Cardiac septum (tissue), 1 donor: ENCODE measurements around the gene RHBDF1. TPM values are rescaled to one million over a fixed set of nuclear protein-coding genes. Genes with fewer than 3 reads are reported as not detected.

Experiments
- DNase-seq: peaks from one replicate; pipeline ENCODE4 v3.0.0-alpha.2; 2020; ENCODE audit warnings: low spot score
- intact Hi-C: fragments of 100-400 bp; cut with DNase I; formaldehyde crosslinking; loops from one replicate; pipeline ENCODE4 v1.14.0; 2022
- total RNA-seq: library from RNA; stranded (reverse); fragmentation: NEBNext Ultra II Directional; extraction: Animal tissue kit (Norgen Biotek cat#: 25700); gene quantifications from one replicate; pipeline ENCODE4 v1.2.1, GENCODE V29; 2021
- donor health status: DM: no; HTN: no; CAD: no.

The RHBDF1 gene
- total RNA-seq, 1 donor from 2014 or later, result 31.4 TPM

DNA sequence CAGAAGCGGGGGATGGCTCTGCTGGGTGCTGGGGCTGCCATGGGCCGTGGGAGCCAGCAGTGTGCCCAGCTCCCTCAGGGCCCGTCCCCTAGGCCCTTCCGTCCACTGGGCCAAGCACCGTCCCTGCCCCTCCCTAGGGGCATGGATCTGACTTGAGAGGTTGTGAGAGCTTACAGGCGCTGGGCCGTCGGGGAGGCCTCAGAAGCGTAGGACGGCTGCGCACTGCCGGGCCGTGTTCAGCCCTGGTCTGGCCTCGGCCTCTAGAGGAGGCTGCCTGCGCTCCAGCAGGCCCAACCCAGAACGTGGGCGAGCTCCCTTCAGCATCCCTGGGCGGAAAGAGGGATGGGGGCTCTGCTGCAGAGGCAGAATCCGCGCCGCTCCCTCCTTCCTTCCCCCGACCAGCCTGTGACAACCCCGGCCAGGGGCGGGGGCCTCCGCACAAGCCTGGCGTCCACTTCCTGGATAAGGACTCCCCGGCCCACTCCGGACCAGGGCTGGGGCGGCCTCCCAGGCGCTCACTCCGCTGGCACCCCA lies 4.9 kb upstream of the RHBDF1 start:
- peak; percentile 84 for DNase-seq
- intact Hi-C loops, result no loop called here

DNA sequence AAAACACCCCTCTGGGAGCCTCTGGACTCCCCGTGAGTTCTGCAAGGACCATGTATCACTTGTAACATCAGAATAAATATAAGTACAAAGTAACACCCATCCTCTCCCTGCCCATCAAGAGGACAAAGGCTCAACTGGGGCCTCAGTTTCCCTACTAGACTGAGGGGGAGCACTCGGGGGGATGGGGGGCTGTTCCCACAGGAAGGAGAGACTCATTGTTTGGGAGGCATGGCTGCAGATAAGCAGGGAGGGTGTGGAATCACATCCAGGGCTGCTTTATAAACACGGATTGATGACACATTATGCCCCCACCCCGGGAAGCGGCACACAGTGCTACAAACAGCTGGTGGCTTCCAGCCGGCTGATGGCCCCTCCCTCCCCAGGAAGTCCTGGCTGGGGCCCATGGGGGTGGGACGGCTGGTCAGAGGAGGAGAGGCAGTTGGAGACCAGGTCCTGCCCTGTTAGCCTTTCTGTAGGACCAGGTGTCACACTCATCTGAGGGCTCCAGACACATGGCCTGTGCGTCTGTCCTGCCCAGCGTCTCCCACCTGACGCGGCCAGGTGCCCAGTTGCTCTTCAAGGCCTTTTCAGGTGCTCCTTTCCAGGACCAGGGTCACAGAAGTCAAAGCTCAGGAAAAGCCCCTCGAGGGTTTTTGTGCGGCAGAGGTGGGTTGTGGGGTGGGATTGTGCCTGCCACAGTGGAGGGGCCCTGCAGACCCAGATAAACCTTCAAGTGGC lies 4.3 kb upstream of the RHBDF1 start:
- intact Hi-C loops, result no loop called here
- DNase-seq, result peak; percentile 91

DNA sequence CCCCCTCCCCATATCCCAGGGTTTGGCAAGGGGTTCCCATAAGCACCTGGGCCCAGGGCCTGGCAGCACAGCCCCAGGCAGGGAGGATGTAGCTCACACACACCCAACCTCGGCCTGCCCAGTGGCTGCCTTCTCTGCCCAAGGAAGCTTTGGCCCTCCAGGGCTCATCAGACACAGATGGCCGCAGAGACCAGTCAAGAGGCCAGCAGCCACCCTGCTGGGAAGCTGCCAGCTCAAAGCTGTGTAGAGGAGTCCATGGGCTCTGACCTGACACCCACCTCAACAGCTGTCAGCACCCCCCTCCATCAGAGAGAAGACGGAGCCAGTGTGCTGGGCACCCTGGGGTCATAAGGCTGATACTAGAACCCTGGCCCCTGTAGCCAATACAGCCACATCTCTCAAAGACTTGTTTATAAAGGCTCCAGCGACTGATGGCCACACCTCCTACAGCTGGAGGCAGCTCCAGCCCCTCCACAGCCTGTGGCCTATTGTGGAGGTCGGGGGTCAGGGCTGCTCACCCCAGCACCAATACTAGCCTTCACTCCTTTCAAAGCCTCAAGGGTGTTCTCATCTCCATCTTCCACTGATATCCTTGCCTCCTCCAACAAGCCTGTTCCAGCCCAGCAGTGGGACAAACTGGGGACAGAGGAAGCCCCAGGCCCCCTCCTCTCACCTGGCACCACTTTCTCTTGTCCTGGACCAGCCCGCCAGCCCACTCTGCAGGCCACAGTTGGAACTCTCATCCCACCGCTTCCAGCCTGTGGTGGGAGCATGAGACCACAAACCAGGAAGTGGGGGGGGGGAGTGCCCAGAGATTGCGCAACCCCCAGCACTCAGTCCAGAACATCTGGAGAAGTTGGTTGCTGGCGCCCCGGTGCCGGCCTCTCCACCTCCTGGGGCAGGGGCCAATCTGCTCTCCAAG lies 3.4 kb upstream of the RHBDF1 start:
- intact Hi-C loops, result no loop called here
- DNase-seq, result no peak

DNA sequence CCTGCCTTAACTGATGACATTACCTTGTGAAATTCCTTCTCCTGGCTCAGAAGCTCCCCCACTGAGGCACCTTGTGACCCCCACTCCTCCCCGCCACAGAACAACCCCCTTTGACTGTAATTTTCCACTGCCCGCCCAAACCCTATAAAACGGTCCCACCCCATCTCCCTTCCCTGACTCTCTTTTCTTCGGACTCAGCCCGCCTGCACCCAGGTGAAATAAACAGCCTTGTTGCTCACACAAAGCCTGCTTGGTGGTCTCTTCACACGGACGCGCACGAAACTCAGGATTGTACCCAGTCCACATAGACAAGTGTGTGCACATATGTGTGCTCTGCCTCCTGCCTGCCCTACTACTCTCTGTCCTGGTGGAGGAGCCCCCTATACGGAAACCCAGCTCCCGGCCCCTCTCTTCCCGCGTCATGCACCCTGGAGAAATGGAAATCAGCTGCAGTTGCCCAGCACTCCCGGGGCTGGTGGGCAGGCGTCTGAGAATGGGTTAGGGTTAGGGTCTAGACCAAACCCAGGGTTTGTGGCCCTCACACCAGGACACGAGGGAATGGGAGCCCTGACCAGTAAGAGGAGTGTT lies 2.4 kb upstream of the RHBDF1 start:
- no peak for DNase-seq
- intact Hi-C loops, result no loop called here

DNA sequence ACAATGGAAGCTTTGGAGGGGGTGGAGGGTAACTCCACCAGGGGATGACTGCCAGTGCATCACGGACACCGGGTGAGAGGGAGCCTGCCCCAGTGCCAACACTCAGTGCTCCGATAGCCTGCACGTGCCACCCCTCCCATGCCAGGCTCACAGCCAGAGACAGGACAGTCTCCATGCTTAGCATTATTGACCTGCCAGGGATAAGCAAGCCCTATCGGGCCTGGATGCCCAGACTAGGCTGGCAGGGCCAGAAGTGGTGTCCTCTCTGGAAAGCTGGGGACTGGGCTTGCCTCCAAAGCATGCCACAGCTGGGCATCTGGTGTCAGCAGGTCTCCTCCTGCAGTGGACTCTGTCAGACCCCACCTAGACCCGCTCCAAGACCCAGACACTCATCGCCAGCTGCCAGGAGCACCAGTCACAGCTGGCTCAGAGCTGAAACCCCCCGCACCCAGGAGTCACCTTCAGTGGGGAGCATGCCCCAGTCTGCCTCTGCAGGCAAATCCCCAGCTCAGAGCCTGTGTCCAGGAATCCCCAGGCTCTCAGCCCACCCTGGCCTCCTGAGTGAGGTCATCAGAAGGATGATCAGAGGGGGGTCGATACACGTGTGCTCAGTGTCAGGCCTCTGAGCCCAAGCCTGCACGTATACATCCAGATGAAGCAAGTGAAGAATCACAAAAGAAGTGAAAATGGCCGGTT lies 1.8 kb upstream of the RHBDF1 start:
- peak; percentile 89 for DNase-seq
- intact Hi-C loops, result no loop called here

DNA sequence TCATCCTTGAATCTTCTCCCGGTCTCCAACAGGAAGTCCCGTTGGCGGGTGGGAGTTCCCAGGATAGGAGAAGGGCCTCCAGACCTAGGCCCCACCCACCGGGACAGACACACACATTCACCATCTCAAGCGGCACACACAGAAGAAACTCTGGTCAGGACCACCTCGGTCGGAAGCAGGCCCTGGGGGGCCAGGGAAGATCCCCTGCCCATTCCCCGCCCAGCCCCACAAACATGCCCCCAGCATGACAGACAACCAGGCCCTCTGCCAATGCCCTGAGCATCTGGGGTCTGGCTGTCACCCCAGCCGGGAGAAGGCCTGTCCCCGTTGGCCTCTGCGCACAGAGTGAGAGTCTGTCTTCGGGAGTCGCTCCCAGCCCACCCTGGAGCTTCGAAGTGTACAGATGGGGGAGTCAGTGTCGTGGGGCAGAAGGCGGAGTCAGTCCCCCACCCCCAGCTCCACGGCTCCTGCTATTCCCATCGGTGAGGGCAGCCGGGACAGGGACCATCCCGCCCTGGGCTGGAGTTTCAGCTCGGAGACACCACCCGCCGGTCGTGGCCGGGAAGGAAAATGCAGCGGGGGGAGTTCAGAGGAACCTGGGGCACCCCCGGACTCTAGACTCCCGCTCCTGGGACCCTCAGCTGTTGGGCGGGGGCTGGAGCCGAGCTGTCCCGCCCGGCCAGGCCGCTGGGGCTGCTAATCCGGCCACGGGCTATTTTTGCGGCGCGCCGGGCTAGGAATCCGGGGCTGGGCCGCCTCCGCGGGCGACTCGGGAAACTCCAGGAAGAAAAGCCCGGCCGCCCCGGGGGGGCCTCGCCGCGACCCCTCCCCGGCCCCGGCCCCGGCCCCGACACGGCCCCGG lies 660 bp downstream of the RHBDF1 start:
- no peak for DNase-seq
- intact Hi-C loops, result no loop called here

DNA sequence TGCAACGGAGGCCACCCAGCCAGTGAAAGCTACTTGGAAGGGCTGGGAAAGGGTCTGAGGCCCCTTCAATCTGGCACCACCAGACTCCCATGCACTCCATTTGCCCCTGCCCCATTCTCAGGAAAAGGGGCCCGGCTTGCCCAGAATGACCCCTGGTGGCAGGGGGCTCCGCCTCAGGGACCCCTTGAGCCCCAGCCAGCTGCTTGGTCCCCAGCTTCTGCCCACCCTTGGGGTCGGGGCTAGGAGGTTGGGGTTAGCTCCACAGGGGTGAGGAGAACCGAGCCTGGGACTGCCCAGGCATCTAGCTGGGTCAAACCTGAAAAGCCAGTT lies 1.3 kb downstream of the RHBDF1 start:
- intact Hi-C loops, result no loop called here

DNA sequence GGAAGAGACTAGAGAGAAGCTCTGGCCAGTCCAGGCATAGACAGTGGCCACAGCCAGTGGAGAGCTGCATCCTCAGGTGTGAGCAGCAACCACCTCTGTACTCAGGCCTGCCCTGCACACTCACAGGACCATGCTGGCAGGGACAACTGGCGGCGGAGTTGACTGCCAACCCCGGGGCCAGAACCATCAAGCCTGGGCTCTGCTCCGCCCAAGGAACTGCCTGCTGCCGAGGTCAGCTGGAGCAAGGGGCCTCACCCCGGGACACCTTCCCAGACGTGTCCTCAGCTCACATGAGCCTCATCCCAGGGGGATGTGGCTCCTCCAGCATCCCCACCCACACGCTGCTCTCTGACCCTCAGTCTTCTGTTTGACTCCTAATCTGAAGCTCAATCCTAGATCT lies 3.2 kb downstream of the RHBDF1 start:
- intact Hi-C loops, result no loop called here
- DNase-seq, result no peak

More for the DNA sequence above, 1.3 kb downstream of the RHBDF1 start:
- DNase-seq, result no peak

DNA sequence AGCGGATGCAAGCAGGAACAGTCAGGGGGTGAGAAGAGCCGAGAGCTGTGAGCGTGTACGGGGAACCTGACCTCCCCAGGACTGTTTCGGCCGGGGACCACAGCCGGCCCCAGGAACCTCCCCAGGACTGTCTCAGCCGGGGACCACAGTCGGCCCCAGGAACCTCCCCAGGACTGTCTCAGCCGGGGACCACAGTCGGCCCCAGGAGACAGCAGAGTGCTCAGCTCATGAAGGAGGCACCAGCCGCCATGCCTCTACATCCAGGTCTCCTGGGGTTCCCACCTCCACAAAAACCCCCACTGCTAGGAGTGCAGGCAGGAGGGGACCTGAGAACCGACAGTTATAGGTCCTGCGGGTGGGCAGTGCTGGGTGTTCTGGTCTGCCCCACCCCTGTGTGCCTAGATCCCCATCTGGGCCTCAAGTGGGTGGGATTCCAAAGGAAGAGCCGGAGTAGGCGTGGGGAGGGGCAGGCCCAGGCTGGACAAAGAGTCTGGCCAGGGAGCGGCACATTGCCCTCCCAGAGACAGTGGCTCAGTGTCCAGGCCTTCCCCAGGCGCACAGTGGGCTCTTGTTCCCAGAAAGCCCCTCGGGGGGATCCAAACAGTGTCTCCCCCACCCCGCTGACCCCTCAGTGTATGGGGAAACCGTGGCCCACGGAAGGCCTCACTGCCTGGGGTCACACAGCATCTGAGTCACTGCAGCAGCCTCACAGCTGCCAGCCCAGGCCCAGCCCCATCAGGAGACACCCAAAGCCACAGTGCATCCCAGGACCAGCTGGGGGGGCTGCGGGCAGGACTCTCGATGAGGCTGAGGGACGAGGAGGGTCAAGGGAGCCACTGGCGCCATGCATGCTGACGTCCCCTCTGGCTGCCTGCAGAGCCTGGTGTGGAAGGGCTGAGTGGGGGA lies 4.3 kb downstream of the RHBDF1 start:
- DNase-seq, result no peak
- intact Hi-C loops, result no loop called here

DNA sequence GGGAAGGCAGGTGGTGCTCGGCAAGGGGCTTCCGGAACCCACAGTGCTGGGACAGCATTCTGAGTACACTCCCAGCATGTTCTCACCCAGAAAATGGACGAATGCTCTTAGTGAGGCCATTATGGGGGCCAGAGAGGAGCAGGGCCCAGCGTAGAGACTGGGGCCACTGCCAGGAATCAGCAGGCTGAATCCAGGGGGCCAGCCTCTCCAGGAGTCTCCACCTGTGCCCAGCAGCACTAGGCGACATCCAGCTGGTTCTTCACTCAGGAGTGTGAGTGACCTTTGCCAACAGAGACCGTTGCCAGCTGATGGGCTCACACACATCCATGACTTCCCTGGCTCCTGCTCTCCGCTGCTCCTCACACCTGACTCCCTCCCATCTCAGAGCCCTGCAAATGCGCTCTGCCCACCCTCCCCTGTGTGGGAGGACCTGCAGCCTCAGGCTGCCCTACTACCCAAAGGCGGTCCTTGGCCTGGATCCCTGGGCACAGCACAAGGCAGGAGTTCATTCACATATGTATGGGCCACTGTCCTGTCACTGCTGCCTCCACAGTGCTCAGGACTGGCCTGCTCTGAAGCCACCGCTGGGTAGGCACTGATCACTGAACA lies 5.1 kb downstream of the RHBDF1 start:
- intact Hi-C loops, result no loop called here
- no peak for DNase-seq

DNA sequence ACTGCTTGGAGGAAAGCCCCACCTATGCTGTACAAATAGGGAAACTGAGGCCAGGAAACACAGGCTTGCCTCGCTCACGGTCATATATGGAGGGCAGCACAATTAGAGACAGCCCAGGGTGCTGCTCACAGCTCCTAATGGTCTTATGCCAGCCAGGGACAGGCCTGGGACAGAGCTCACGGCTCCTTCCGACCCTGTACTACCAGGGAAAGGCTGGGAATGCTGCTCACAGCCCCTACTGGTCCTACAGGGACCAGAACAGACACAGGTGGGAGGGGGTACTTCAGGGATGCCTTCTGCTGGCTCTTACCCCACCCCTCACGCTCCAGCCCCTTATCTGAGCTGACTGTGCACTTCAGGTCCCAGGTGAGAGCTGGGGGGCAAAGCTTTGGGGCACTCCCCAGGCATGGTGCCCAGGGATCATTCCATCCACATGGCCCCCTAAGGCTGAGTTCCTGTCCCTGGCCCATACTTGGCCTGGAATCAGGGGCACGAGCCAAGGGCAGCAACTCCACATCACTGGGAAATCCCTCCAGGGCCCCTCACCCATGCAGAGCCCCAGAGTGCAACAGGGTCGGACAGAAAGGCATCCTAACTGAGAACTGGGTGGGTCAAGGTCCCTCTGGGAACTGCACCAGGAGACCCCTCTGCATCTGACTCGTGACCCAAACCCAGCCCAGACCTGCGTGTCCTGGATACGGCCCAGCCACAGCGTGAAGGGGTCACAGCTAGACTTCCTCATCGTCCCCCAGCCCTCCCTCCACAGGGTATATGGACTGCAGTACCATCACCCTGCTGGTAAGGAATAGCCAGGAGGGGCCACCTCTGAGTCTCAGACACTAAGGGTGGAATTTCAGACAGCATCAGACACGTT lies 5.9 kb downstream of the RHBDF1 start:
- no peak for DNase-seq
- intact Hi-C loops, result no loop called here

DNA sequence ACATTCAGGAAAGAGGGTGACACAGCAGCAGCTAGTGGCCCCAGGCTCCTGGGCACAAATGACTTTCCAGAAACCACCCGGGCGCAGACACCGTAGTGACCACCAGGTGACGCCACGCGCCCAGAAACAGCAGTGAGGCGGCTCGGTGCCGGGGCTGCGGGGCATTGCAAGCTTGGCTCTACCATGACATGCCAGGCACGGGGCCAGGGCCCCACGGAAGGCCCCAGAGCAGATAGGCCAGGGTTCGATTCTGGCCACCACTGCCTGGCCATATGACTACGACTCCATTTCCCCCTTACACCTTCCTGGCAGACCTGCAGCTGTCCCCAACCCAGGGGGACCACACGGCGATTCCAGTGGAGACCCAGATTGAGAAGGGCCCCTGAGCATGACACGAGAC lies 6.7 kb downstream of the RHBDF1 start:
- intact Hi-C loops, result loop anchor here (1.0 kb wide), 1 partner anchor 31 kb away; no protein-coding TSS in a partner anchor
- peak; percentile 91 for DNase-seq

DNA sequence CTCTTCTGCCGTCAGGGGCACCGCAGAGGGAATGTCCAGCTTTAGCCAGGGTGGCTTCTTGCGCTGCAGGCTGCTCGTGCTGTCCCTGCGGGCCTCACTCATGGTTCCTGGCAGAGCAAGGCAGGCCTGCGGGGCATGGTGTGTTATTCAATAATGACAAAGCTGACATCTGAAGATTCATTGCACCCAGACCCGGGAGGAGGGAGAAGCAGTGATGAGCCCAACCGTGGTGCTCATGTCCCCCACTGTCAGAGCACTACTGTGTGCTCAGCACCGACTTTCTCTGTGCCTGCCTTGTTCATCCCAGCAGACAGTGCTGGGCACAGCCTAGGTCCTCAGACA lies 7.5 kb downstream of the RHBDF1 start:
- intact Hi-C loops, result loop anchor here (1.0 kb wide), 1 partner anchor 31 kb away; no protein-coding TSS in a partner anchor
- no peak for DNase-seq

DNA sequence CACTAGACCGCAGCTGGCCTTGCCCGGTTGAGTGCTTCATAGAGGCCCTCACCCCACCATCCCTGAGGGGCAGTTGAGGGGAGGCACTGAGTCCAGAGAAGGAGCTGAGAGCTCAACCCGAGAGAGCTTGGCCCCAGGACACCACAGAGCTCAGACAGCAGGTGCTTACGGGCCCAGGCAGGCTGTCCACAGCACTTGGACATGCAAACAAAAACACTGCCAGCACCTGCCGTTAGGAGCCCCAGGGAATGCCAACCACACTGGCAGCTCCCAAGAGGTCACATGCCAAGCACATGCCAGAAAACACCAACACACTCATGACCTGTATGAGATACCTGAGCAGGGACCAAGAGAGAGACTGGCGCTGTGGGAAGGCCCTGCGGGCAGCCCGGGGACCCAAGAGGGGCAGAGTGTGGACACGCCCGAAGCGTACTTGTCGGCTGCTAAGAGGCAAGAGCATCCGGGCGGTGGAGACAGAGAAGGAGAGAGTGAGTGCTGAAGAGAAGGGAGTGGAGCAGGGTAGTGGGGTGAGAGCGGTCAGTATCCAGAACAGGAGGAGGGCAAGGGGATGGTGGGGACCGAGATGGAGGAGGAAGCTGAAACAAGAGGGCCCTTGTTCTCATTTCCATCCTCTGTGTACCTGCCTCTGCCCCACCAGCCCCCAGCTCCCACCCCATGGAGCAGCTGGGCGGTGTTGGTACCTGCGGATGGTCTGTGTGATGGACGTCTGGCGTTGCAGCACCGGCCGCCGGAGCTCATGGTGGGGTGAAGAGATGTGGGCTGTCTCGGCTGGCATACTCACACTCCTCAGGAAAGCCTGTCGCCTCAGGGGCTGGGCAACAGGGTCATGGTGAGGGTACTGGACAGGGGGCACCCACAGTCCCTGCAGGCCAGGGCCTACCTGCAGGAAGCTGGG lies 8.2 kb downstream of the RHBDF1 start:
- intact Hi-C loops, result no loop called here
- no peak for DNase-seq

DNA sequence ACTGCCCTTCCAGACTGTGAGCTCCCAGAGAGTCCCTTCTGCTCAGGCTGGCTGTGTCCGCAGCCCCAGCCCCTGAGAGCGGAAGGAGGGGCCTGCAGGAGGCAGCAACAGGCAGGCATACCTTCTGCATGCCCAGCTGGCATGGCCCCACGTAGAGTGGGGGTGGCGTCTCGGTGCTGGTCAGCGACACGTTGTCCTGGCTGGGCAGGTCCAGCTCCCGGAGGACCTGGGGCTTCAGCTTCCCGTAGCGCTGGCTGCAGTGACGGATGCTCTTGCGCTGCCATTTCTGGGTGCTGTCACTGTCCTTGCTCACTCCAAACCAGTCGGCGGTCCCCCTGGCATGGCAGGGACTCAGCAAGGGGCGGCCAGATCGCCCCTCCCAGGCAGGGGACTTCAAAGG lies 9.0 kb downstream of the RHBDF1 start:
- DNase-seq, result no peak
- intact Hi-C loops, result no loop called here
